COLO668 (cell line): ENCODE measurements around the gene TMEM117.
"Not testable (repeated sequence)": the region's sequence is repeated elsewhere in the genome, so short reads cannot be mapped to it uniquely, and the experiment has no call there.

Source experiments
- DNase-seq: peaks from one replicate; lab custom pipeline; 2025; ENCODE audit not compliant: unreplicated experiment; lab: John Stamatoyannopoulos, UW

TMEM117 gene

DNA sequence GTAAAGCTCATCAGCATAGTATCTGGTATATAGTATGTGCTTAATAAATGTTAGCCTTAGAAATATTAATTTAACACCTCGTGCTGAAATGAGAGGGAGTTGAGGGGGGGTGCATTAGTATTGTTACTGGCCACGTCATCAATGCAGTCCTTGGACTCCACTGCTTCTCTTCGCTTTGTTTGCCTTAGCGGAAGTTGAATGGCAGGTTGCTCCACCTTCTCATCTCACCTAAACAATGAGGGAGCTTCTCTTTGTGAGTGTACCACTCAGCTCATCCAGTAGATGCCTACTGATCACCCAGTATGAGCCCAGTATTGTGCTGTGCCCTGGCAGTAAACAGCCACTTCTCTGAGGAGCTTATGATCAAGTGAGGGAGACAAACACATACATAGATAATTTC, 4.5 kb downstream of the TMEM117 start:
- DNase-seq, result no peak

DNA sequence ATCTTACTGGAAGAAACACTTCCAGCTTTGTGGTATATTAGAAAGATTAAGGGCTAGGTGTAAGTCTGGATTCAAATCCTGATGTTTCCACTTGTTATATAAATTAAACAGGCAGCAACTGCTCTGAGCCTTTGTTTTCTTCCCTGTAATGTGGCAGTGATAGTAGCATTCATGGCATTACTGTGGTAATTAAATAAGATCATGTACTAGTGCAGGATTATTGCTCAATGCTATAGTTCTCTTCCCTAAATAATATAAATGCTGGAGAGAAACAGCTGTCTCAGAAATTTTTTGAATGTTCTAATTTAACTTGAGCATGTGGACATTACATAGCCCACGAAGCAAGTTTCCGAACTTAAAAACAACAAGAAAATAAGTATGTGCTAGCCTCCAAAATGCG, 5.4 kb downstream of the TMEM117 start:
- DNase-seq, result no peak

DNA sequence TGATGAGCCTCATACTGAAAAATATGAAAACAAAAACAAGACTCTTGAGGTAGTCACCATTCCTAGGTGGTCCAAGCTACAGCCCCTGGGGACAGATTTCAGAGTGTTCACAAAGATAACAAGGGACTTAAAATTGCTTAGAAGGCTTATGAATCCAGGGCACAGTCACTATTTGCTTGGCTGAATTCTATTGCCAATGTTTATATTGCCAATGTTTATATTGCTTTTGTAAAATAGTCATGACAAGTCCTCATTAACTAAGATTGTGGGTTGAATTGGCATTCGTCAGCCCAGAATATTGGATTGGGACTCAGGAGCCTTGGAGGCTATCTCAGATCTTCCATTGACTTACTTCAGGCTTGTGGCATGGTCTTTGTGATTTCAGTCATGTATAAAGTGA, 6.4 kb downstream of the TMEM117 start:
- no peak for DNase-seq

DNA sequence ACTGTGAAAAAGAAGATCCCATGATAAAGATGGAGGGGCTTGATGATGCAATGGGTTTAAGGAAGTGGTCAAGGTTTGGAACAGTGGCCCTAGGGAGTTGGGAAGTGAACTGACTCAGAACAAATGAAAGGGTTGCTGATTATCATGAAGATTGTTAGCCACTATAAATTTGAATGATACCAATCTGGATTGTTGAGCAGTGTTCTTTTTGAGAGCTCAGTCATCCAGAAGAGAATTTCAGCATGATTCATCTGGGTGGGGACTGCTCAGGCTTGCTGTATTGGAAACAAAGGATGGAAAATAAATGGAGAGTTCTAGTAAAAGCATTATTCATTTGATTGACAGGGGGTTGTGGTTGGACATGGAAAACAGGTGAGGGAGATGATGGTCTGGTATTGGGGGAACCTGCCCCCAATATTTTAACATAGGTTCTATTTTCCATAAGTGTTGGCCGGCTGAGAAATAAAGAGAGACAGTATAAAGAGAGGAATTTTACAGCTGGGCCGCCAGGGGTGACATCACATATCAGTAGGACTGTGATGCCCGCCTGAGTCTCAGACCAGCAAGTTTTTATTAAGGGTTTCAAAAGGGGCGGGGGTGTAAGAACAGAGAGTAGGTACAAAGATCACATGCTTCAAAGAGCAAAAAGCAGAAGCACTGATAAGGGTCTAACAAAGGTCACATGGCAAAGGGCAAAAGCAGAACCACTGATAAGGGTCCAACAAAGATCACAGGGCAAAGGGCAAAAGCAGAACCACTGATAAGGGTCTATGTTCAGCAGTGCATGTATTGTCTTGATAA, 11.7 kb downstream of the TMEM117 start:
- DNase-seq, result not testable (repeated sequence)

DNA sequence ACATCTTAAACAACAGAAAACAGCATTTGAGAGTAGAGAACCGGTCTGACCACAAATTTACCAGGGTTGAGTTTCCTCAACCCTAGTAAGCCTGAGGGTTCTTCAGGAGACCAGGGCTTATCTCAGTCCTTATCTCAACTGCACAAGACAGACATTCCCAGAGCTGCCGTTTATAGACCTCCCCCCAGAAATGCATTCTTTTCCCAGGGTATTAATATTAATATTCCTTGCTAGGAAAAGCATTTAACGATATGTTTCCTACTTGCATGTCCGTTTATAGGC, 12.3 kb downstream of the TMEM117 start:
- no peak for DNase-seq

DNA sequence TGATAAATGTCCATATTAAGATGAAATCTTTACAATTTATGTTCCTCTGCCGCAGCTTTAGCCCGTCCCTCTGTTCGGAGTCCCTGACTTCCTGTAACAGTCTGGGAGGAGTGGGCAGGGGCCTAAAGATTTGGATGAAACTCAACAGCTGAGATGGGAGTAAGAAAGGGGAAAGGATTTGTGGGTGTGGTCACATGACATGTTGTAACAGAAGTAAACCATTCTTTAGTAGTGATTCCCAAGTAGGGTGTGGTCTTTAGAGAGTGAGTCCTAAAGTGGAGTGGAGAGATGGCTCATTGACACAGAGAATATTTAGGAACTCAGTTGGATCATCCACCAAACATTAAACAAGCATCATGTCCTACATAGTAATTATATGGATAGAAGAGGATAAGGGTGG, 12.9 kb downstream of the TMEM117 start:
- no peak for DNase-seq

DNA sequence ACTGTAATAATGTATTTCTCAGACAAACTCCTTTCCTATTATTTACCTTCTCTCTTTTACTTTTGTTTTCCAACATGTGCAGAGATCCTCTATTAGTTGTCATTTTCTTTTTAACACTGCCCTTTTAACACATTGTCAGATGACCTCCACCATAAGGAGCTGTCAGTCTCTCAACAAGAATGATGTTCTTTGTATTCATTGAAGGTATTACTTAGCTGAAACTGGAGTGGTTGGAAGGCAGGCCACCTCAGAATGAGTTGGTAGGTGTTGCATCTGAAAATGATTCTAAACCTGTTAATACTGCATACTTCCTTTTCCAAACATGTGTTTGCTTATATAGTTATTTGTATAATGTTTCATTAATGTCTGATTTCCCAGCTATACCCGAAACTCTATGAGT, 16.9 kb downstream of the TMEM117 start:
- no peak for DNase-seq

DNA sequence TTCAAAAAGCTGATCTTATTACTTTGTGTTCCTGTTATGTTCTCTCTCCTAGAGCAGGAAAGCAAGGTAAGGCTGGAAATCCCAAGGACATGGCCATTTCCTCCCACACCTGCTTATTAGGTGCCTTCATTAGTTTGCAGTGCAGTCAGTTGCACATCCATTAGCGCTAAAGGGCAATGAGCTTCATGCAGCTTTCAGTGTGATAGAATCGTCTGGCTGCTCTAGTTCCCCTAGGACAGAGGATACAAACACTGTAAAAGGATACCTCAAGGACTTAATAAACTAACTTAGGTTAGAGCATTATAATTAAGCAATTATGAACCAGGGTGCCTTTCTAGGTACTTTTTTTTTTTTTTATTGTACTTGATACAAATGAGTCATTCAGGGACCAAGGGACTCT, 21.1 kb downstream of the TMEM117 start:
- no peak for DNase-seq

DNA sequence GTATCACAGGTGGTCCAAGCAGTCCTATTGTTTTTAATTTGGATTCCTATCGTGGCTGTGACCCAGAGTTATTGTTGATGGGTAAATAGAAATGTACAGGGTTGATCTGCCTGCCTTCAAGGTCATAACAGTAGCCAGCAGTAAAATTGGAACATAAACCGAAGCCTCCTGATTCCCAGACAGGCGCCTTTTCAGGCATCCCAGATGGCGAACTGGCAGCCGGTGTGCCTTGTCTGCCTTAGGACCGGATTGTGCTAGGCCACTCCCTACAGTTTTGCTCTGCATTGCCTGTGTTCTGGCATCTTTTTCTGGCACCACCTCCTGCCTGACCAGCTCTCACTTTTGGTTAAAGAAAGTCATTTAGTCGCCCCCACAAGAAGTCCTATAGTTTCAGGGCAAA, 22.2 kb downstream of the TMEM117 start:
- DNase-seq, result no peak

DNA sequence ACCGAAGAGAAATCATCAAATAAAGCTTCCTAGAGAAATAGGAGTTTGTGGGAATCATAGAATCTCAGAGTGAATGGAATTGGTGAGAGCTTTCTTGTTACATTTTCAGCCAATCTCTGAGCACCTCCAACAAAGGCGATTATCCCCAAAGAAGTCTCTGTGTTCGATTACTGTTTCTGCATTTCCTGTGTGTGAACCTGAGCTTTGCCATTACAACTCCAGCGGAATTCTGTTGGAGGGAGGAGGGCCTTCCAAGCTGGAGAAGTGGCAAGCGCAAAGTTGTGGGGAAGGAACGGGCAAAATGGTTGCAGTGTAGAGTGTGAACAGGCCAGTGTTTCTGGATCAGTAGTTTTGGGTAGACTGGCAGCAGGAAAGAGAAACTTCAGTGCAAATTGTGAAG, 23.1 kb downstream of the TMEM117 start:
- DNase-seq, result no peak

DNA sequence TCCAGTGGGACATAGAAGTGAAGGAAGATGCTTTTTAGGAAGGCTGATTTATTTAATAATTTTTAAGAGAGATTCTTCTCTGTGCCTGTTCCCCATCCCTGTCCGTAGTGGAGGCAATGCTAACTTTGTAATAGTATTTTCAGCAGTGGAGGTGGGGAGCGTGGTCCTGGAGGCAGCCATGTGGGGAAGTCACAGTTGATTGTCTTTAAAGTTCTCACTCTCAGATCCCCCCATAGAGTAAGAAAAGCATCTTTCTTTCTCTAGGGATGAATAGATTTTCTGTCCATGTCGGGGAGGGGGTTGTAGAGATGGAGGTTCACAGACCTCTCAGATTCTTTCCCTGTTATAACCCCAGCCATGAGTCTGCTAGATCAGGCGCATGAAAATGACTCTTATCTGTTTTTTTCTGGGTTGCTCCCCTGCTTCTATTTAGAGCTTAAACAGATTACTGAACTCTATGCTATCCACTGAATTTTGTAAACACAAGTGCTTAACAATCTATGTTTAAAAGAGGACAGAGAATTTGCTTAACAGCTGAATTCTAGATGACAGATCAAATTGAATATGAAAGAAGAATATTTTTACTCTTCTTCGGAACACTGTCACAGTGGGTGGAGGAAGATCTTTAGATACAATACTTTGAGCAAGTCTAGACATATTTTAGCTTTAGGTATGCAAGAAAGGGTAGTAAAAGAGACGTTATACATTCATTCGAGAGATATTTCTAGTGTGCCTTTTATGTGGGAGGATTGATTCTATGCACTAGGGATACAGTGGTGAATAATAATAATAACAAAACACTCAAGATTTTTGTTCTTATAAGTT, 25.3 kb downstream of the TMEM117 start:
- no peak for DNase-seq

DNA sequence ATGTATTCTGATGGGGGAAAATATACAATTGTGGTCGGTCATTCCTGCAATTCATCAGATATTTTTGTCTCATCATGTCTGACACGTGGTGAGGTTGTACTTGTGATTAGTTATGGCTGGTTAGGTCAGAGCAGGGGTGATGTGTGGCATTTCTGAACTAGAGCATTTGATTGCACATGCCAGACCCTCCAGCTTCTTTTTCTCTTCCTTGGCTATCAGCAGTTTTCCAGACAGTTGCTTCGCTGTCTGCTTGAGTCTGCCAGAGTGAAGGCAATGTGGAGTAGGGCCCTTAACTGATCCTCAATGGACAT, 25.9 kb downstream of the TMEM117 start:
- DNase-seq, result no peak

DNA sequence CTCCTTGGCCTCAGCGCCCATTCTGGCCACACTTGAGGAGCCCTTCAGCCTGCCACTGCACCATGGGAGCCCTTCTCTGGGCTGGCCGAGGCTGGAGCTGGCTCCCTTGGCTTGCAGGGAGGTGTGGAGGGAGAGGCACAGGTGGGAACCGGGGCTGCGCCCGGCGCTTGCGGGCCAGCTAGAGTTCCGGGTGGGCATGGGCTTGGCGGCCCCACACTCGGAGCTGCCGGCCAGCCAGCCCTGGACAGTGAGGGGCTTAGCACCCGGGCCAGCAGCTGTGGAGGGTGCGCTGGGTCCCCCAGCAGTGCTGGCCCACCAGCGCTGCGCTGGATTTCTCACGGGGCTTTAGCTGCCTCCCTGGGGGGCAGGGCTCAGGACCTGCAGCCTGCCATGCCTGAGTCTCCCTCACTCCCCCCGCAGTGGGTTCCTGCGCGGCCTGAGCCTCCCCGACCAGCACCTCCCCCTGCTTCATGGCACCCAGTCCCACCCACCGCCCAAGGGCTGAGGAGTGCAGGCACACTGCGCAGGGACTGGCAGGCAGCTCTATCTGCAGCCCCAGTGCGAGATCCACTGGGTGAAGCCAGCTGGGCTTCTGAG, 28.0 kb downstream of the TMEM117 start:
- no peak for DNase-seq

DNA sequence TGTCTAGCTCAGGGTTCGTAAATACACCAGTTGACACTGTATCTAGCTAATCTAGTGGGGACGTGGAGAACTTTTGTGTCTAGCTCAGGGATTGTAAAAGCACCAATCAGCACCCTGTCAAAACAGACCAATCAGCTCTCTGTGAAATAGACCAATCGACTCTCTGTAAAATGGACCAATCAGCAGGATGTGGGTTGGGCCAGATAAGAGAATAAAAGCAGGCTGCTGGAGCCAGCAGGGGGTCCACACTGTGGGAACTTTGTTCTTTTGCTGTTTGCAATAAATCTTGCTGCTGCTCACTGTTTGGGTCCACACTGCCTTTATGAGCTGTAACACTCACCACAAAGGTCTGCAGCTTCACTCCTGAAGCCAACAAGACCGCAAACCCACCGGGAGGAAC, 28.7 kb downstream of the TMEM117 start:
- DNase-seq, result not testable (repeated sequence)

DNA sequence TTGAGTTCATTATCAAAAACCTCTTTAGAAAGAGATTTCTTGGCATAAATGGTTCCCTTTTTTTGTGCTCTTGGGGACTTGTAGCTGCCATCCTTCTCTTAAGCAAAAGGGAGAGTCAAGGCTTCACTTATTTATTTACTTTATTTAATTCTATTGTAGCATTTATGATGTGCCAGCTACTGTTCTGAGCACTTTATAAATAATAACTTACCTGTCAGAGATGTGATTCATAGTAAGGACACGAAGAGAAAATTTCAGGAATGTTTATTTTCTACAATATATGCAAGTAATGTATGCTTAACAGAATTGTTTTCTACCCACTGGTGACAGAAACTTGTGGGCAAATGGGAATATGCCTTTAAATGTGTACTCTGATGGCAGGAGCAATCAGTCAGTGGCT, 33.3 kb downstream of the TMEM117 start:
- no peak for DNase-seq

DNA sequence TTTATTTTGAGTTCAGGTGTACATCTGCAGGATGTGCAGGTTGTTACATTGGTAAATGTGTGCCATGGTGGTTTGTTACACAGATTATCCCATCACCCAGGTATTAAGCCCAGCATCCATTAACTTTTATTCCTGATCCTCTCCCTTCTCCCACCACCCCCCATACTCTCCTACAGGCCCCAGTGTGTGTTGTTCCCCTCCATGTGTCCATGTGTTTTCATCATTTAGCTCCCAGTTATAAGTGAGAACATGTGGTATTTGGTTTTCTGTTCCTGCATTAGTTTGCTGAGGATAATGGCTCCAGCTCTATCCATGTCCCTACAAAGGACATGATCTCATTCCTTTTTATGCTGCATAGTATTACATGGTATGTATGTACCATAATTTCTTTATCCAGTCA, 33.9 kb downstream of the TMEM117 start:
- DNase-seq, result not testable (repeated sequence)

DNA sequence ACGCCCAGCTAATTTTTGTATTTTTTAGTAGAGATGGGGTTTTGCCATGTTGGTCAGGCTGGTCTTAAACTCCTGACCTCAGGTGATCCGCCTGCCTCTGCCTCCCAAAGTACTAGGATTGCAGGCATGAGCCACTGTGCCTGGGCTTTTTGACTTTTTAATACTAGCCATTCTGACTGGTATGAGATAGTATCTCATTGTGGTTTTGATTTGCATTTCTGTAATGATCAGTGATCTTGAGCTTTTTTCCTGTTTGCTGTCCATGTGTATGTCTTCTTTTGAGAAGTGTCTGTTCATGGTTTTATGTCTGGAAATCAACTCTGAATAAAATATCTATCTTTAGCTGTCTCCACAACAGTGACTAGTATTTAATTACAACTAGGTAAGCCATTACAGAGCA, 35.4 kb downstream of the TMEM117 start:
- DNase-seq, result not testable (repeated sequence)

DNA sequence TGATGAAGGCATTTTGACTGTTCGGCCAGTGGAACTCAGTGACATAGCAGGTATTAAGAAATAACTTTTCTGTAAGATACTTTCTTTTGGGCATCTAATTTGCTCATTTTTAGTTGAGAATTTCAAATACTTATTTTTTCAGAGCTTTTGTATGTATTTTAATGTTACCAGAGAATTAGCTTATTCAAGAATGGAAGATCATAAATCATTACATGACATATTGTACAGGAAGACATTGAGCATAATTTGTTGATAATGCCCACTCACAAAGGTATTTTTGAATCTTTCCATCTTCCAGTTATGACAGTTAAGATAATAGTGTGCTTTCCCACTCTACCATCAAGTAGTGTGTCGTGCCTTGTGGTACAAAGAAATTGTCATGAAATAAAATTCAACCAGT, 36.5 kb downstream of the TMEM117 start:
- no peak for DNase-seq

DNA sequence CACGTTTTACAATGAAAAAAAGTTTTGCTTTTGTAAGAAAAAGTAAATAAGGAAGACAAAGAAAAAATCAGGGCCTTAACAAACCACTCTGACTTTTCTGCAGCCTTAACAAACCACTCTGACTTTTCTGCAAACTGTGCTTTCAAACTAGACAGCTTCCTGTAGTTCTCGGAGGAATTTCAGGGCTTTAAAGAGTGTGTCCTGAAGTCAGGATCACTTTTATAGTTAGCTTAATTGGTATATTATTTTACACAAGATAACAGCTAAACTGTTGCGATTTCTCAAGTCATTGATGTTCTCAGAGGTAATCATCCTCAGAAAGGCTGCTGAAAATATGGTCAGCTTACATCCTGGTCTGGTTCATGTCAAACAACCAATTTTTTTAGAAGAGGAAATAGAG, 42.2 kb downstream of the TMEM117 start:
- DNase-seq, result no peak

DNA sequence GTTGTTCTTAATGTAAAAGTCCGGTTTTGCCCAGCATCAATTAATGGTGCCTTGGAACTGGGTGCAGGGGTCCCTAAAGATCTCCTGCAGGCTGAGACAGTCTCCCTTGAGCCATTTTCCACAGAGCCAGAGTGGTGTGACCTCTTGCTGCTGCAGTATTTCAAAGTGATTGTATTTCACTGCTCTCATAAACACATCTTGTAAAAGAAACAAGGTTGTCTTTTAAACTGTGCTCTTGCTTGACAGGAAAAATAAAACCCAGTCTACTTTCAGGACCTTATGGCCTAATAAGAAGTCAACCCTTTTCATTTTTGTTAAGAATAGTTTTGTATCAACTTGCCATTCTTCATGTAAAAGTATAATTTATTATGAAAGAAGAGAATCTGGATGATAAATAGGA, 44.7 kb downstream of the TMEM117 start:
- DNase-seq, result no peak

DNA sequence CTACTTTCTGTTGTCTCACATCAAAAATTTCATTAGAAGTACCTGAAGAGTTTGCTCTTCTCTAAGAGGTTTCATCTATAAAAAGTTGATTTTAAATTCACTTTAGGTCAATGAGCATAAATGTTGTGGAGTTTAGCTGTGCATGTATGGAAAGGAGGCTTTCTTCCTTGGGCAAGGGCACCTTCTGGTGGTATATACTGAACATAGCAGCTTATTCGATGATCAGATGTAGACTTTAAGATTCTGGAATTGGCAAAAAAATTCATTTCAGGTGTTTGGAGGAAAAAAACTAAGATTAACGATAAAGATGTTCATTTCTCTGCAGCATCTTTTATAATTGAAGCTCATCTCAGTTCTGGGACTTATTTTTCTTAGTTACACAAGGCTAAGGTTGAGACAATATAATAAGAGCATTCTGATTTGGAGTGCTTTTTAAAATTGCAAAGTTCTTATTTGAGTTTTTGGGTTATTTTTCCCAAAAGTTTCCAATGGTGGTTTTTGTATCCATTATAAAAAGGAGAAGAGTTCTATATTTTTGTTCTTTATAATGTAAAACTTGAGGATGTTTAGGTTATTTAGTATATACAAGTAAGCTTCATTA, 46.8 kb downstream of the TMEM117 start:
- DNase-seq, result peak; percentile 8

DNA sequence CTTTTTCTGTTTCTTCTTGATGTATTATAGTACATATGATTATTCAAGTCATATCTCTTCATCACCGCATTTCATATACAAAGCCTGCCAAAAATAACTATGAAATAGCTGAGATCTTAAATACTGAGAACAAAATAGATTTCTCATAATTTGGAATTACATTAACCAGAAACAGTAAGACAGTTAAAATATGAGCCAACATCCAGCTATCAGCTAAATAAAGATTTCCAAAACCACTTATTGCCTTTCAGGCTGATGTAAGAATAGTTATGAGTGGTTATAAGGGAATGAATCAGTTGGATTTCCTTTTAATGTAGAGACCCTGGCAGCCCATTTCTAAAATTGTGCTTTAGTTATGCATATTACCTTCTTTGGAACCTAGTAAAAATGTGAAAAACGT, 47.4 kb downstream of the TMEM117 start:
- no peak for DNase-seq
